Astrocyte (in vitro differentiated cells and primary cell): ENCODE data around the gene COL18A1. TPM values are rescaled to one million over a fixed set of nuclear protein-coding genes. Genes with fewer than 3 reads are reported as not detected.

Source experiments
- DNase-seq: peaks from one replicate; pipeline ENCODE4 v3.0.0-alpha.2; 2010; ENCODE audit warnings: low read depth
- FAIRE-seq: peaks from 2 replicates; lab custom pipeline; 2011; peaks lifted over from hg19 to GRCh38; lab: Jason Lieb, UNC
- H2AFZ ChIP-seq: 2 replicates; pipeline ENCODE4 v1.6.0; 2012; ENCODE audit warnings: low read depth, low read length, inconsistent platforms
- H3K27ac ChIP-seq: 2 replicates; pipeline ENCODE4 v1.5.1; 2011; ENCODE audit warnings: low read depth, low read length, inconsistent platforms
- H3K27me3 ChIP-seq: 2 replicates; pipeline ENCODE4 v1.6.0; 2011; ENCODE audit warnings: low read length, inconsistent platforms; ENCODE audit not compliant: insufficient read depth
- H3K36me3 ChIP-seq: 2 replicates; pipeline ENCODE4 v1.5.1; 2011; ENCODE audit warnings: low read length, inconsistent platforms; ENCODE audit not compliant: insufficient read depth
- H3K4me1 ChIP-seq: 2 replicates; pipeline ENCODE4 v1.5.1; 2011; ENCODE audit warnings: low read length, inconsistent platforms; ENCODE audit not compliant: insufficient read depth
- H3K4me2 ChIP-seq: 2 replicates; pipeline ENCODE4 v1.6.0; 2012; ENCODE audit warnings: low read length, inconsistent platforms
- H3K4me3 ChIP-seq: 2 replicates; pipeline ENCODE4 v1.5.1; 2011; ENCODE audit warnings: low read depth, mild to moderate bottlenecking, low read length, inconsistent platforms; ENCODE audit not compliant: insufficient read depth
- H3K79me2 ChIP-seq: 2 replicates; pipeline ENCODE4 v1.6.0; 2012; ENCODE audit warnings: mild to moderate bottlenecking, low read length, inconsistent platforms; ENCODE audit not compliant: insufficient read depth
- H3K9ac ChIP-seq: 2 replicates; pipeline ENCODE4 v1.6.0; 2012; ENCODE audit warnings: mild to moderate bottlenecking, low read length, inconsistent platforms
- H3K9me3 ChIP-seq: 2 replicates; pipeline ENCODE4 v1.5.1; 2012; ENCODE audit warnings: low read depth, mild to moderate bottlenecking, low read length, inconsistent platforms; ENCODE audit not compliant: insufficient read depth
- H4K20me1 ChIP-seq: 2 replicates; pipeline ENCODE4 v1.6.0; 2012; ENCODE audit warnings: low read length, inconsistent platforms; ENCODE audit not compliant: insufficient read depth
- H3K27ac Mint-ChIP-seq: one replicate; pipeline ENCODE4 v1.8.0; 2021; ENCODE audit warnings: mild to moderate bottlenecking, mixed read lengths; ENCODE audit not compliant: unreplicated experiment
- H3K27me3 Mint-ChIP-seq: one replicate; pipeline ENCODE4 v1.8.0; 2021; ENCODE audit warnings: low read depth, mixed read lengths; ENCODE audit not compliant: unreplicated experiment
- H3K36me3 Mint-ChIP-seq: one replicate; pipeline ENCODE4 v1.8.0; 2021; ENCODE audit warnings: low read depth, mixed read lengths; ENCODE audit not compliant: unreplicated experiment
- H3K4me1 Mint-ChIP-seq: one replicate; pipeline ENCODE4 v1.8.0; 2021; ENCODE audit warnings: low read depth, mixed read lengths; ENCODE audit not compliant: unreplicated experiment
- H3K4me3 Mint-ChIP-seq: one replicate; pipeline ENCODE4 v1.8.0; 2021; ENCODE audit warnings: mild to moderate bottlenecking, moderate library complexity, mixed read lengths; ENCODE audit not compliant: unreplicated experiment
- H3K9me3 Mint-ChIP-seq: one replicate; pipeline ENCODE4 v1.8.0; 2021; ENCODE audit warnings: mild to moderate bottlenecking, mixed read lengths; ENCODE audit not compliant: unreplicated experiment
- CTCF ChIP-seq: IDR thresholded peaks from 2 replicates; pipeline ENCODE4 v1.5.1; 2011; ENCODE audit warnings: low read depth, mild to moderate bottlenecking, inconsistent platforms, low read length, moderate library complexity; ENCODE audit not compliant: insufficient read depth
- EZH2 ChIP-seq: IDR thresholded peaks from 2 replicates; pipeline ENCODE4 v1.6.1; 2012; ENCODE audit warnings: mild to moderate bottlenecking, low read length, inconsistent platforms; ENCODE audit not compliant: insufficient read depth
- total RNA-seq: library from RNA; stranded (reverse); gene quantifications from 2 replicates; pipeline ENCODE4 v1.2.1, GENCODE V29; 2021

Gene COL18A1
- total RNA-seq, 1 donor from 2014 or later, result 616 TPM

- no peaks in the 10 kb centered on the region for H3K36me3 Mint-ChIP-seq
These were observed 151.3 kb downstream of the COL18A1 start for GRCh38 chr21:45556302-45556644.

GRCh38 chr21:45556645-45557615 is 152.0 kb downstream of the COL18A1 start:
- H3K27ac ChIP-seq, result no peak overlapping the region
- peaks cover 2% of the 10 kb centered on the region for H3K27me3 ChIP-seq
- no peak for DNase-seq
- no peaks in the 10 kb centered on the region for H4K20me1 ChIP-seq
- H3K36me3 ChIP-seq, result no peaks in the 10 kb centered on the region
- H3K9me3 ChIP-seq, result no peaks in the 10 kb centered on the region
- no peaks in the 10 kb centered on the region for H3K79me2 ChIP-seq
- peak overlapping the region; percentile 62 for H3K4me3 Mint-ChIP-seq
- no peaks in the 10 kb centered on the region for H3K9me3 Mint-ChIP-seq
- H3K4me1 ChIP-seq, result peaks cover 7% of the 10 kb centered on the region
- H2AFZ ChIP-seq, result no peak overlapping the region
- no peak for FAIRE-seq
- H3K9ac ChIP-seq, result no peak overlapping the region
- no peaks in the 10 kb centered on the region for H3K36me3 Mint-ChIP-seq
- no peak overlapping the region for H3K4me2 ChIP-seq
- H3K4me3 ChIP-seq, result no peak overlapping the region
- H3K4me1 Mint-ChIP-seq, result peaks cover 2% of the 10 kb centered on the region
- peaks cover 11% of the 10 kb centered on the region for H3K27me3 Mint-ChIP-seq
- H3K27ac Mint-ChIP-seq, result peak overlapping the region; percentile 47
- TF ChIP-seq EZH2, result no peak
- TF ChIP-seq CTCF, result no peak

More at GRCh38 chr21:45556302-45556644, 151.3 kb downstream of the COL18A1 start:
- Mint-ChIP-seq H3K9me3 (no peaks in the 10 kb centered on the region), H3K27ac (no peak overlapping the region), H3K4me3 (no peak overlapping the region), H3K4me1 (peaks cover 4% of the 10 kb centered on the region), H3K27me3 (peaks cover 12% of the 10 kb centered on the region)
- no peaks in the 10 kb centered on the region for H3K9me3 ChIP-seq
- H3K9ac ChIP-seq, result peak overlapping the region; percentile 62
- H3K27ac ChIP-seq, result peak overlapping the region; percentile 55
- FAIRE-seq (no peak), DNase-seq (no peak)
- no peaks in the 10 kb centered on the region for H3K79me2 ChIP-seq
- TF ChIP-seq CTCF (no peak), EZH2 (no peak)
- H3K4me3 ChIP-seq, result no peak overlapping the region
- H3K36me3 ChIP-seq, result no peaks in the 10 kb centered on the region
- H3K4me2 ChIP-seq, result peak overlapping the region; percentile 82
- H4K20me1 ChIP-seq, result no peaks in the 10 kb centered on the region
- H3K27me3 ChIP-seq, result peaks cover 2% of the 10 kb centered on the region
- peak overlapping the region; percentile 74 for H2AFZ ChIP-seq
- peaks cover 12% of the 10 kb centered on the region for H3K4me1 ChIP-seq

- H3K9me3 ChIP-seq, result no peaks in the 10 kb centered on the region
- H3K27me3 ChIP-seq, result peaks cover 7% of the 10 kb centered on the region
- H3K36me3 ChIP-seq, result no peaks in the 10 kb centered on the region
- H3K4me3 Mint-ChIP-seq, result no peak overlapping the region
- no peak overlapping the region for H3K27ac Mint-ChIP-seq
- no peaks in the 10 kb centered on the region for H3K79me2 ChIP-seq
- no peaks in the 10 kb centered on the region for H3K36me3 Mint-ChIP-seq
- no peak overlapping the region for H3K4me2 ChIP-seq
- no peak overlapping the region for H2AFZ ChIP-seq
- H3K4me1 ChIP-seq, result peaks cover 7% of the 10 kb centered on the region
- no peaks in the 10 kb centered on the region for H4K20me1 ChIP-seq
- FAIRE-seq (no peak), DNase-seq (no peak)
- no peak overlapping the region for H3K27ac ChIP-seq
- H3K4me3 ChIP-seq, result no peak overlapping the region
- H3K9me3 Mint-ChIP-seq, result no peaks in the 10 kb centered on the region
- peaks cover 8% of the 10 kb centered on the region for H3K4me1 Mint-ChIP-seq
- TF ChIP-seq EZH2, result no peak
- no peak for TF ChIP-seq CTCF
- H3K27me3 Mint-ChIP-seq, result peaks cover 10% of the 10 kb centered on the region
- H3K9ac ChIP-seq, result no peak overlapping the region
These were observed 152.7 kb downstream of the COL18A1 start for GRCh38 chr21:45557616-45558043.
